HG03457 (cell line): Measurements from ENCODE around the gene TSPAN33.
"Not testable (repeated sequence)": the region's sequence is repeated elsewhere in the genome, so short reads cannot be mapped to it uniquely, and the experiment has no call there.

ENCODE experiments used
- ATAC-seq: cut with Tn5 transposase; IDR thresholded peaks from one replicate; pipeline ENCODE4 v1.9.1; 2021; ENCODE audit warnings: moderate number of reproducible peaks; ENCODE audit not compliant: unreplicated experiment

The TSPAN33 gene

GRCh38 chr7:129205126-129205818, 60.8 kb downstream of the TSPAN33 start:
- ATAC-seq = no peak

- no peak for ATAC-seq
Measured at GRCh38 chr7:129205987-129206785, 61.7 kb downstream of the TSPAN33 start.

DNA sequence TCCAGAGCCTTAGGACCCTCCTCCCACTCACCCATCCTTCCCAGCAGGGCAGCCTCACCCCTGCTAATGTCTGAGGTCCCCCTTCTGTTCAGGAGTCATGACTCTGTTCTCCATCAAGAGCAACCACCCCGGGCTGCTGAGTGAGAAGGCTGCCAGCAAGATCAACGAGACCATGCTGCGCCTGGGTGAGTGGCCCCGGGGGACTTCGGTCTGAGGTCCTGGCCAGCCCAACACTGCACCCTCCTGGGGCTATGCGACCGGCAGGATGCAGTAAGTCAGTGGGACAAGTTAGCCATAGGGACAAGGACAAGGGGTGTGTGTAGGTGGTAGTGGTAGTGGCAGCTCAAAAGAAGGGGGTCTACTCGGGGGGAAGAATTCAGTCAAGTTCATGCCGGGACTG, 64.2 kb downstream of the TSPAN33 start:
- ATAC-seq = no peak

GRCh38 chr7:129209067-129209926, 64.8 kb downstream of the TSPAN33 start:
- no peak for ATAC-seq

DNA sequence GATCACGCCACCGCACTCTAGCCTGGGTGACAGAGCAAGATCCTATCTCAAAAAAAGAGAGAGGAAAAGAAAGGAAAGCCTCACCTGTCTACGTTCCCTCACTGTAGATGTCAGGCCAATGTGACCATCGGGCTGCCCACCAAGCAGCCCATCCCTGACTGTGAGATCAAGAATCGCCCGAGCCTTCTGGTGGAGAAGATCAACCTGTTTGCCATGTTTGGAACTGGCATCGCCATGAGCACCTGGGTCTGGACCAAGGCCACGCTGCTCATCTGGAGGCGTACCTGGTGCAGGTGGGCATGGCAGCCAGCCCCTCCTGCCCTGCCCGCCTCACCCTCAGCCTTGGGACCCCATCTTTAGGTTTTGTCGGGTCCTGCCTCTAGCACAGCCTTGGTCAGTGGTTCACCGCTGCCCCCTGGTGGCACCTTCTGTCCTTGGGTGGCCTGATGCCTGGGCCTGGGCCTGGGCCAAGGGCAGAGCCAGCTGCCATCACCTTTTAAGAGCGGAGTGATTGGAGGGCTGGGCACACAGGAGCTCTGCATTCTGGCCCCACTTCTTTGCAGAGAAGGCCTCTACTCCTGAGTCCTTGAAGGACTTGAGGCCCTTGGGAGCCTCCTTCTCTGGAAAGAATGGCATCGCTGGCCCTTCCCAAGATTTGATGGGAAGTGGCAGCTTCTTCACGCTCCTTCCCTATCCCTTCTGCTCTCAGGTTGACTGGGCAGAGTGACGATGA, 65.9 kb downstream of the TSPAN33 start:
- no peak for ATAC-seq

- ATAC-seq = no peak
Measured at GRCh38 chr7:129210989-129211312, 66.4 kb downstream of the TSPAN33 start.

DNA sequence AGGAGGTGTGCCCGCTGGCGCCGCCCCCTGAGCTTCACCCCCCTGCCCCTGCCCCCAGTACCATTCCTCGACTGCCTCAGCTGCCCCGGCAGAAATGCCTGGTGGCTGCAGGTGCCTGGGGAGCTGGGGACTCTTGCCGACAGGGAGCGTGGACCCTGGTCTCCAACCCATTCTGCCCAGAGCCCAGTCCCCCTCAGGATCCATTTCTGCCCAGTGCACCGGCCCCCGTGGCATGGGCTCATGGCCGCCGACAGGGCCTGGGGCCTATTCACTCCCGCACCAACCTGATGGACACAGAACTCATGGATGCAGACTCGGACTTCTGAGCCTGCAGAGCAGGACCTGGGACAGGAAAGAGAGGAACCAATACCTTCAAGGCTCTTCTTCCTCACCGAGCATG, 67.6 kb downstream of the TSPAN33 start:
- no peak for ATAC-seq

DNA sequence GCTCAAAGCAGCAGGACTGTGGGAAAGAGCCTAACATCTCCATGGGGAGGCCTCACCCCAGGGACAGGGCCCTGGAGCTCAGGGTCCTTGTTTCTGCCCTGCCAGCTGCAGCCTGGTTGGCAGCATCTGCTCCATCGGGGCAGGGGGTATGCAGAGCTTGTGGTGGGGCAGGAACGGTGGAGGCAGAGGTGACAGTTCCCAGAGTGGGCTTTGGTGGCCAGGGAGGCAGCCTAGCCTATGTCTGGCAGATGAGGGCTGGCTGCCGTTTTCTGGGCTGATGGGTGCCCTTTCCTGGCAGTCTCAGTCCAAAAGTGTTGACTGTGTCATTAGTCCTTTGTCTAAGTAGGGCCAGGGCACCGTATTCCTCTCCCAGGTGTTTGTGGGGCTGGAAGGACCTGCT, 68.1 kb downstream of the TSPAN33 start:
- no peak for ATAC-seq

DNA sequence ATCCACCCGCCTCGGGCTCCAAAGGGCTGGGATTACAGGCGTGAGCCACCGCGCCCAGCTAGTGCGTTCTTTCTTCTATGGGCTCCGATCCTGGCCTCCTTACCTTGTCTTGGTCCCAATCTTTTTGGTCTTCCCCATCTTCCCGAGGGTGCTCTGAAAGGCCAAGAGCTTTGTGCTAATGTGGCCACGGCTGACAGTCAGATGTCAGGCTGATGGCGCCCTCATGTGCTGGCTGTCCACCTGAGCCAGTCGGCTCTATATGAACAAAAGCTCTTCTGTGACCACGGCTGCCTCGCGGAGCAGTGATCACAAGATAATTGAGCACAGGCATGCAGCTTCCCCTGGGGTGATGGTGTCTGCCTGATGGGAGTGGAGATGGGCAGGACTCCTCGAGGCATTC, 69.3 kb downstream of the TSPAN33 start:
- ATAC-seq = no peak

DNA sequence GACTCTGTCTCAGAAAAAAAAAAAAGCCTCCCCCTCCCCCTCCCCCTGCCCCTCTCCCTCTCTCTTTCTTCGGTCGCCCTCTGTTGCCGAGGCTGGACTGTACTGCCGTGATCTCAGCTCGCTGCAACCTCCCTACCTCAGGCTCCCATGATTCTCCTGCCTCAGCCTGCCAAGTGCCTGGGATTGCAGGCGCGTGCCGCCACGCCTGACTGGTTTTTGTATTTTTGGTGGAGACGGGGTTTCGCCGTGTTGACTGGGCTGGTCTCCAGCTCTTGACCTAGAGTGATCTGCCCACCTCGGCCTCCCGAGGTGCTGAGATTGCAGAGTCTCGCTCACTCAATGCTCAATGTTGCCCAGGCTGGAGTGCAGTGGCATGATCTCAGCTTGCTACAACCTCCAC, 71.2 kb downstream of the TSPAN33 start:
- not testable (repeated sequence) for ATAC-seq

- ATAC-seq = not testable (repeated sequence)
Measured at GRCh38 chr7:129216101-129216715, 71.7 kb downstream of the TSPAN33 start.

GRCh38 chr7:129216821-129217416, 72.4 kb downstream of the TSPAN33 start:
- ATAC-seq = not testable (repeated sequence)

DNA sequence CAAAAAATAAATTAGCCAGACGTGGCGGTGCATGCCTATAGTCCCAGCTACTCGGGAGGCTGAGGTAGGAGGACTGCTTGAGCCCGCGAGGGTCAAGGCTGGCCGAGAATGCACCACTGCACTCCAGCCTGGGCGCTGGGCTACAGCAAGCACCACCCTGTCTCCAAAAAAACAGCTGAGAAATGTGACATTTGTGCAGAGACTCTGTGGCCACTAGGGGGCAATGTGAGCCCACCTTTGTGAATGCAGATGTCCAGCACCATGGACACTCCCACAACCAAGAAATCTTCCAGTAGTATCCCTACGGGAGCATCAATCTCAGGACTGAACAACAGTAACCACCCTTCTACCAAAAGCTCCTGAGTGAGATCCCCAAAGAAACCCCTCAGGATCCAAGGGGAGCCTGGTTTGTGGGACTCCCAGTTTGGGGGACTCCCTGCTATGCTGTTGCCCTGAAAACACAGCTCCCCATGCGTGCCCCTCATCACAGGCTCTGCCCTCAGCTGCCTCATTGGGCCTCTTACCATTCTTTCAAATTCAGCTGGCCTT, 74.1 kb downstream of the TSPAN33 start:
- ATAC-seq = no peak

DNA sequence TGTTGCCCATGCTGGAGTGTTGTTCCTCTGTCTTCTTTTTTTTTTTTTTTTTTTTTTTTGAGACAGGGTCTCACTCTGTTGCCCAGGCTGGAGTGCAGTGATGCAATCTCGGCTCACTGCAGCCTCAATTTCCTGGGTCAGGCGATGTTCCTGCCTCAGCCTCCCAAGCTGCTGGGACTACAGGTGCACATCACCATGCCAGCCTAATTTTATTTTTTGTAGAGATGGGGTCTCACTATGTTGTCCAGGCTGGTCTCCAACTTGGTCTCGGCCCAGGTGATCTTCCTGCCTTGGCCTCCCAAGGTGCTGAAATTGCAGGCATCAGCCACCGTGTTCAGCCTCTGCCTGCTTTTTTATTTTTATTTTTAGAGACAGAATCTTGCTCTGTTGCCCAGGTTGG, 74.7 kb downstream of the TSPAN33 start:
- not testable (repeated sequence) for ATAC-seq
